K562 (cell line): Measurements from ENCODE around the gene ZNF384. TPM values are rescaled to one million over a fixed set of nuclear protein-coding genes. Genes with fewer than 3 reads are reported as not detected.

Source experiments
- ATAC-seq: fragments of 200-7000 bp; cut with Tn5 transposase; 3 replicates; pipeline ENCODE4 v1.9.1; 2020; ENCODE audit warnings: moderate library complexity
- BruUV-seq: library from RNA; stranded (reverse); fragments of 400-500 nt; replicated peaks from 2 replicates; lab custom pipeline; 2021; lab: Mats Ljungman, UMichigan
- CTCF ChIA-PET: fragments of 300-600 bp; formaldehyde crosslinking; extraction: SDS; loops from one replicate; lab custom pipeline; 2021; ENCODE audit warnings: low intra/inter-chr PET ratio; lab: Yijun Ruan, JAX
- POLR2A ChIA-PET: fragments of 300-600, 350-650 bp; sonication (Branson Sonifier 250); formaldehyde crosslinking; extraction: SDS; loops from one replicate; lab custom pipeline; 2021; ENCODE audit warnings: antibody characterized with exemption, inconsistent platforms; lab: Yijun Ruan, JAX
- DNase-seq, 4 experiments: peaks; one replicate each; pipeline versions ENCODE4 v3.0.0 to v3.0.0-alpha.2; 2011 to 2018; ENCODE audit warnings: low spot score in 3 of 4, mixed read lengths in 3 of 4; ENCODE audit errors: extremely low read depth in 1 of 4
- FAIRE-seq: peaks from 2 replicates; lab custom pipeline; 2011; peaks lifted over from hg19 to GRCh38; lab: Jason Lieb, UNC
- H2AFZ ChIP-seq: 2 replicates; pipeline ENCODE4 v1.6.0; 2011; ENCODE audit warnings: low read depth, low read length, control low read depth, inconsistent platforms
- H3K27ac ChIP-seq: fragments of 200-600 bp; 3 replicates; pipeline ENCODE4 v1.8.0; 2011; ENCODE audit warnings: low read depth, mild to moderate bottlenecking, control low read depth, inconsistent platforms, low read length, moderate library complexity, mixed read lengths; ENCODE audit errors: extremely low read depth
- H3K27me3 ChIP-seq, 2 experiments: fragments of 300-600 bp in 1 of 2; 2 replicates in 1 of 2; 3 replicates in 1 of 2; pipeline versions ENCODE4 v1.6.0 to v1.8.0; 2011; ENCODE audit warnings: inconsistent platforms in 2 of 2, low read length in 2 of 2, mild to moderate bottlenecking in 1 of 2, mixed read lengths in 1 of 2, moderate library complexity in 1 of 2; ENCODE audit not compliant: control insufficient read depth in 2 of 2, insufficient read depth in 2 of 2
- H3K36me3 ChIP-seq: fragments of 300-600 bp; 3 replicates; pipeline ENCODE4 v1.8.0; 2011; ENCODE audit warnings: mild to moderate bottlenecking, low read length, inconsistent platforms; ENCODE audit not compliant: control insufficient read depth, insufficient read depth
- H3K4me1 ChIP-seq, 2 experiments: fragments of 200-600 bp in 1 of 2; replicated peaks in 1 of 2; 2 replicates in 1 of 2; 3 replicates in 1 of 2; pipeline versions ENCODE4 v1.5.1 to v1.8.0; 2011; ENCODE audit warnings: inconsistent platforms in 2 of 2, low read length in 2 of 2, mild to moderate bottlenecking in 1 of 2, mixed read lengths in 1 of 2, moderate library complexity in 1 of 2; ENCODE audit not compliant: control insufficient read depth in 2 of 2, insufficient read depth in 2 of 2
- H3K4me2 ChIP-seq: 2 replicates; pipeline ENCODE4 v1.6.1; 2011; ENCODE audit warnings: low read length, control low read depth, inconsistent platforms, mixed read lengths; ENCODE audit not compliant: insufficient read depth
- H3K4me3 ChIP-seq: fragments of 200-600 bp; sonication (generic), shearing (Covaris generic); 2 replicates; pipeline ENCODE4 v1.5.1; 2016; ENCODE audit warnings: control low read depth, inconsistent platforms
- H3K79me2 ChIP-seq: fragments of 200-600 bp; 3 replicates; pipeline ENCODE4 v1.8.0; 2011; ENCODE audit warnings: low read length, inconsistent platforms; ENCODE audit not compliant: control insufficient read depth, insufficient read depth
- H3K9ac ChIP-seq, 2 experiments: 2 replicates each; pipeline versions ENCODE4 v1.6.0 to v1.6.1; 2011; ENCODE audit warnings: low read depth in 2 of 2, low read length in 2 of 2, control low read depth in 1 of 2, inconsistent platforms in 1 of 2, mild to moderate bottlenecking in 1 of 2, mixed read lengths in 1 of 2; ENCODE audit not compliant: insufficient read depth in 1 of 2
- H3K9me1 ChIP-seq: one replicate; pipeline ENCODE4 v1.6.0; 2011; ENCODE audit warnings: inconsistent platforms, mild to moderate bottlenecking, low read length, moderate library complexity; ENCODE audit not compliant: control insufficient read depth, insufficient read depth
- H3K9me3 ChIP-seq: replicated peaks from 2 replicates; pipeline ENCODE4 v1.5.1; 2011; ENCODE audit warnings: low read depth, low read length, inconsistent platforms; ENCODE audit not compliant: control insufficient read depth, insufficient read depth
- H4K20me1 ChIP-seq: replicated peaks from 2 replicates; pipeline ENCODE4 v1.6.1; 2011; ENCODE audit warnings: low read length, inconsistent platforms, mixed read lengths; ENCODE audit not compliant: control insufficient read depth, insufficient read depth
- FOXK1 ChIP-seq: sonication (generic); formaldehyde crosslinking; IDR thresholded peaks from 2 replicates; pipeline ENCODE4 v1.8.0; 2022; ENCODE audit warnings: missing genetic modification reagents, mild to moderate bottlenecking, borderline replicate concordance
- HNRNPH1 ChIP-seq: fragments of 200-400 bp; formaldehyde crosslinking; optimal IDR thresholded peaks from 2 replicates; pipeline ENCODE3; 2017; ENCODE audit warnings: low read depth, mild to moderate bottlenecking, low read length, moderate library complexity
- ILF3 ChIP-seq: fragments of 450-650 bp; IDR thresholded peaks from 2 replicates; pipeline ENCODE4 v1.6.1; 2018; ENCODE audit warnings: antibody characterized with exemption, mild to moderate bottlenecking, moderate library complexity, borderline replicate concordance
- KDM4B ChIP-seq, 2 experiments: fragments of 450-650 bp in 1 of 2; sonication (generic) in 1 of 2; IDR thresholded peaks; 2 replicates each; pipeline ENCODE4 v1.6.1; 2016 to 2017; ENCODE audit warnings: borderline replicate concordance in 2 of 2, antibody characterized with exemption in 1 of 2, low read depth in 1 of 2, mild to moderate bottlenecking in 1 of 2
- MTA1 ChIP-seq: fragments of 450-650 bp; IDR thresholded peaks from 2 replicates; pipeline ENCODE4 v1.6.1; 2017; ENCODE audit warnings: borderline replicate concordance
- NR2C1 ChIP-seq, 2 experiments: fragments of 450-650 bp; IDR thresholded peaks; 2 replicates each; pipeline ENCODE4 v1.6.1; 2017; ENCODE audit warnings: mild to moderate bottlenecking in 2 of 2, antibody characterized with exemption in 1 of 2, inconsistent platforms in 1 of 2, missing compliant biosample characterization in 1 of 2, missing genetic modification characterization in 1 of 2
- PCBP1 ChIP-seq: fragments of 200-400 bp; formaldehyde crosslinking; IDR thresholded peaks from 2 replicates; pipeline ENCODE4 v1.6.1; 2018; ENCODE audit warnings: mild to moderate bottlenecking, low read depth, low read length; ENCODE audit not compliant: poor library complexity, severe bottlenecking
- SREBF2 ChIP-seq: sonication (generic); formaldehyde crosslinking; IDR thresholded peaks from 2 replicates; pipeline ENCODE4 v1.4.0; 2020; ENCODE audit warnings: mild to moderate bottlenecking, missing genetic modification reagents
- XRCC3 ChIP-seq: fragments of 450-650 bp; IDR thresholded peaks from 2 replicates; pipeline ENCODE4 v1.6.1; 2017; ENCODE audit warnings: mild to moderate bottlenecking, moderate library complexity
- ZNF12 ChIP-seq: sonication (generic); formaldehyde crosslinking; IDR thresholded peaks from 2 replicates; pipeline ENCODE4 v1.4.0; 2020; ENCODE audit warnings: mild to moderate bottlenecking, missing genetic modification reagents
- ZNF140 ChIP-seq: fragments of 250-450 bp; sonication (Bioruptor Pico); IDR thresholded peaks from 2 replicates; pipeline ENCODE4 v1.8.0; 2021; ENCODE audit warnings: moderate library complexity, mild to moderate bottlenecking, inconsistent platforms
- ZNF717 ChIP-seq: fragments of 250-450 bp; sonication (Bioruptor Pico); IDR thresholded peaks from 2 replicates; pipeline ENCODE4 v1.5.0; 2021
- ZSCAN29 ChIP-seq: fragments of 450-650 bp; IDR thresholded peaks from 2 replicates; pipeline ENCODE4 v1.6.1; 2017
- WGBS: fragments of 100-300 bp; shearing (Covaris generic); methylation state at CpG from one replicate; pipeline ENCODE4 v1.1.6; 2016; ENCODE audit warnings: low coverage, mixed read lengths; ENCODE audit not compliant: insufficient coverage; ENCODE audit errors: missing lambda C conversion rate; 5-methylcytosine and 5-hydroxymethylcytosine counted together
- in situ Hi-C: fragments of 300-500 bp; cut with MboI; formaldehyde crosslinking; loops from 4 replicates; pipeline ENCODE4 v1.15.0; 2018; ENCODE audit warnings: inconsistent platforms, mixed read lengths
- intact Hi-C: fragments of 100-400 bp; cut with micrococcal nuclease; formaldehyde crosslinking; loops from 2 replicates; pipeline ENCODE4 v1.14.2; 2022
- polyA plus RNA-seq, 8 experiments: library from polyadenylated mRNA; depleted of rRNA in 4 of 8; stranded (reverse) in 5 of 8; unstranded in 3 of 8; fragments of >200 nt; fragmentation: Nextera tagmentation in 2 of 8; fragmentation: Illumina TruSeq in 1 of 8; extraction: Ambion mirVana in 2 of 8; extraction: Trizol in 1 of 8; gene quantifications; 2 replicates each; pipeline versions ENCODE4 v1.2.1 to v1.2.3, GENCODE V29; 2011 to 2014; ENCODE audit warnings: inconsistent platforms in 1 of 8, missing spikeins in 1 of 8
- total RNA-seq, 7 experiments: library from RNA; depleted of rRNA in 6 of 7; stranded (reverse); fragments of >200 nt in 6 of 7; fragmentation: Illumina TruSeq in 2 of 7; extraction: Trizol in 2 of 7; gene quantifications; 2 replicates each; pipeline versions ENCODE4 v1.2.1 to v1.2.3, GENCODE V29; 2011 to 2021; ENCODE audit warnings: low replicate concordance in 1 of 7
- TF ChIP-seq, protein P1 (sequence below): fragments of 250-450 bp; sonication (Bioruptor Pico); IDR thresholded peaks from 2 replicates; pipeline ENCODE4 v1.5.0; 2021
- TF ChIP-seq, protein P2 (sequence below): fragments of 250-450 bp; sonication (Bioruptor Pico); IDR thresholded peaks from 2 replicates; pipeline ENCODE4 v1.9.0; 2021; ENCODE audit warnings: mild to moderate bottlenecking
- TF ChIP-seq, protein P3 (sequence below): fragments of 250-450 bp; sonication (Bioruptor Pico); IDR thresholded peaks from 2 replicates; pipeline ENCODE4 v1.8.0; 2022; ENCODE audit warnings: inconsistent platforms

The ZNF384 gene
- total and polyA plus RNA-seq, 9 of the 15 experiments (the other 6 are each of a cell fraction or from before 2014, with no cell fraction given): 0.36 to 64.8 (median 21.3) TPM

DNA sequence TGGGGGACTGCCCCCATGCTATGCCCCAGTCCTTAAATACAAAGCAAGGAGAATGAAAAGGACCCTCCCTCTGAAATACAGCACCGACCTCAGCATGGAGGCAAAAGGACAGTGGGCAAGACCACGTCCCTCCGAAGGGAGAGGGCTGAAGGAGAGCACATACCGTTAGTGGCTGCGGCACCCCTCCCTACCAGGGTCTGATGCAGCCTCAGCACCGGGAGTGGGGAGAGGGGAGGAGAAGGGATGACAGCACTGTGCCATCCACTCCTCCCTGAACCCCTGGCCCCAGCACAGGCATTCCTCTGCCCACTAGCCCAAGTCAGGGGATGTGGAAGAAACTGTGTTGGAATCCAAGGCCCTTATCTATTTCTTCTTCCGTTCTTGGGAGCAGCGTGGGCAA lies 38.3 kb downstream of the ZNF384 start:
- Histone ChIP-seq H2AFZ (no peak overlapping the region), H3K27ac (no peak overlapping the region), H4K20me1 (no peaks in the 10 kb centered on the region), H3K27me3 (no peaks in the 10 kb centered on the region), H3K9me3 (no peaks in the 10 kb centered on the region), H3K4me1 (peaks cover 0 to 8% of the 10 kb centered on the region in 2 experiments; a peak in 3 of 5 replicates), H3K4me2 (no peak overlapping the region), H3K79me2 (no peaks in the 10 kb centered on the region), H3K36me3 (peaks cover 8% of the 10 kb centered on the region; the same call in 2 of the 3 replicates), H3K9me1 (no peaks in the 10 kb centered on the region), H3K9ac (no peak overlapping the region), H3K4me3 (no peak overlapping the region)
- BruUV-seq: TSS peak; percentile 28
- 59% methylated on average over 5 of the region's 8 CpGs for WGBS
- FAIRE-seq (no peak), DNase-seq (no peak), ATAC-seq (no peak)
- intact Hi-C loops (no loop called here), in situ Hi-C loops (no loop called here)
- ChIA-PET CTCF (no interaction called here), POLR2A (no interaction called here)
- TF ChIP-seq ZNF140 (no peak), ZNF12 (CRISPR knock-in tag) (no peak), ILF3 (no peak), ZSCAN29 (no peak), KDM4B (IDR thresholded peaks at IDR 0.05; ENCODE audit: borderline replicate concordance in 2 of 2, low read depth in 1 of 2) (no peak), HNRNPH1 (no peak), FOXK1 (CRISPR knock-in tag) (no peak), ZNF717 (CRISPR knock-in tag) (no peak), XRCC3 (no peak), MTA1 (no peak), PCBP1 (no peak), SREBF2 (CRISPR knock-in tag) (no peak), NR2C1 (IDR thresholded peaks at IDR 0.05) (no peak), NR2C1 (tag; IDR thresholded peaks at IDR 0.05) (no peak)
- TF ChIP-seq, protein P1, sequence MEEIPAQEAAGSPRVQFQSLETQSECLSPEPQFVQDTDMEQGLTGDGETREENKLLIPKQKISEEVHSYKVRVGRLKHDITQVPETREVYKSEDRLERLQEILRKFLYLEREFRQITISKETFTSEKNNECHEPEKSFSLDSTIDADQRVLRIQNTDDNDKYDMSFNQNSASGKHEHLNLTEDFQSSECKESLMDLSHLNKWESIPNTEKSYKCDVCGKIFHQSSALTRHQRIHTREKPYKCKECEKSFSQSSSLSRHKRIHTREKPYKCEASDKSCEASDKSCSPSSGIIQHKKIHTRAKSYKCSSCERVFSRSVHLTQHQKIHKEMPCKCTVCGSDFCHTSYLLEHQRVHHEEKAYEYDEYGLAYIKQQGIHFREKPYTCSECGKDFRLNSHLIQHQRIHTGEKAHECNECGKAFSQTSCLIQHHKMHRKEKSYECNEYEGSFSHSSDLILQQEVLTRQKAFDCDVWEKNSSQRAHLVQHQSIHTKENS (CRISPR knock-in tag): no peak
- TF ChIP-seq, protein P2, sequence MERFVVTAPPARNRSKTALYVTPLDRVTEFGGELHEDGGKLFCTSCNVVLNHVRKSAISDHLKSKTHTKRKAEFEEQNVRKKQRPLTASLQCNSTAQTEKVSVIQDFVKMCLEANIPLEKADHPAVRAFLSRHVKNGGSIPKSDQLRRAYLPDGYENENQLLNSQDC: no peak
- TF ChIP-seq, protein P3, sequence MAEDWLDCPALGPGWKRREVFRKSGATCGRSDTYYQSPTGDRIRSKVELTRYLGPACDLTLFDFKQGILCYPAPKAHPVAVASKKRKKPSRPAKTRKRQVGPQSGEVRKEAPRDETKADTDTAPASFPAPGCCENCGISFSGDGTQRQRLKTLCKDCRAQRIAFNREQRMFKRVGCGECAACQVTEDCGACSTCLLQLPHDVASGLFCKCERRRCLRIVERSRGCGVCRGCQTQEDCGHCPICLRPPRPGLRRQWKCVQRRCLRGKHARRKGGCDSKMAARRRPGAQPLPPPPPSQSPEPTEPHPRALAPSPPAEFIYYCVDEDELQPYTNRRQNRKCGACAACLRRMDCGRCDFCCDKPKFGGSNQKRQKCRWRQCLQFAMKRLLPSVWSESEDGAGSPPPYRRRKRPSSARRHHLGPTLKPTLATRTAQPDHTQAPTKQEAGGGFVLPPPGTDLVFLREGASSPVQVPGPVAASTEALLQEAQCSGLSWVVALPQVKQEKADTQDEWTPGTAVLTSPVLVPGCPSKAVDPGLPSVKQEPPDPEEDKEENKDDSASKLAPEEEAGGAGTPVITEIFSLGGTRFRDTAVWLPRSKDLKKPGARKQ (CRISPR knock-in tag): no peak
